CD14-positive monocyte (primary cell): ENCODE data around the gene TNFSF8. TPM values are rescaled to one million over a fixed set of nuclear protein-coding genes. Genes with fewer than 3 reads are reported as not detected.

Experiments
- DNase-seq, 3 donors: peaks; one replicate each; pipeline ENCODE4 v3.0.0-alpha.2; 2011 to 2022
- H2AFZ ChIP-seq: 2 replicates; pipeline ENCODE4 v1.6.0; 2012; ENCODE audit warnings: mild to moderate bottlenecking, low read depth, low read length, inconsistent platforms; ENCODE audit not compliant: insufficient read depth, poor library complexity, severe bottlenecking
- H3K27ac ChIP-seq, 2 donors: 1 replicate in 1 of 2; 2 replicates in 1 of 2; pipeline ENCODE4 v1.5.1; 2012 to 2013; ENCODE audit warnings: low read length in 2 of 2, control low read depth in 1 of 2, inconsistent platforms in 1 of 2, low read depth in 1 of 2, mild to moderate bottlenecking in 1 of 2
- H3K27me3 ChIP-seq, 2 donors: one replicate each; pipeline versions ENCODE4 v1.6.0 to v1.6.1; 2011 to 2013; ENCODE audit warnings: low read length in 2 of 2; ENCODE audit not compliant: control insufficient read depth in 2 of 2, insufficient read depth in 2 of 2
- H3K36me3 ChIP-seq, 2 donors: replicated peaks in 1 of 2; 1 replicate in 1 of 2; 2 replicates in 1 of 2; pipeline versions ENCODE4 v1.5.1 to v1.6.1; 2012 to 2013; ENCODE audit warnings: low read length in 2 of 2, control low read depth in 1 of 2, inconsistent platforms in 1 of 2, mild to moderate bottlenecking in 1 of 2; ENCODE audit not compliant: insufficient read depth in 2 of 2, control insufficient read depth in 1 of 2
- H3K4me1 ChIP-seq, 2 donors: 1 replicate in 1 of 2; 2 replicates in 1 of 2; pipeline versions ENCODE4 v1.5.1 to v1.6.1; 2012 to 2013; ENCODE audit warnings: low read length in 2 of 2, control low read depth in 1 of 2, inconsistent platforms in 1 of 2, mild to moderate bottlenecking in 1 of 2, moderate library complexity in 1 of 2; ENCODE audit not compliant: insufficient read depth in 2 of 2, control insufficient read depth in 1 of 2
- H3K4me2 ChIP-seq: replicated peaks from 2 replicates; pipeline ENCODE3; 2012; ENCODE audit warnings: low read length, moderate library complexity, mild to moderate bottlenecking; ENCODE audit not compliant: poor library complexity, severe bottlenecking; ENCODE audit errors: extremely low read depth
- H3K4me3 ChIP-seq, 3 experiments: fragments of 200-600 bp in 1 of 3; sonication (generic) in 1 of 3; replicated peaks in 1 of 3; 1 replicate in 2 of 3; 2 replicates in 1 of 3; pipeline ENCODE4 v1.5.1; 2011 to 2013; ENCODE audit warnings: low read length in 3 of 3, mild to moderate bottlenecking in 3 of 3, control low read depth in 2 of 3, low read depth in 2 of 3, inconsistent platforms in 1 of 3, moderate library complexity in 1 of 3
- H3K79me2 ChIP-seq: 2 replicates; pipeline ENCODE4 v1.6.0; 2012; ENCODE audit warnings: mild to moderate bottlenecking, control low read depth, inconsistent platforms, low read length, moderate library complexity; ENCODE audit not compliant: insufficient read depth
- H3K9ac ChIP-seq: 2 replicates; pipeline ENCODE4 v1.6.0; 2017; ENCODE audit warnings: low read length, mild to moderate bottlenecking; ENCODE audit not compliant: insufficient read depth, poor library complexity, severe bottlenecking
- H3K9me3 ChIP-seq, 2 donors: replicated peaks in 1 of 2; 1 replicate in 1 of 2; 2 replicates in 1 of 2; pipeline versions ENCODE4 v1.5.1 to v1.6.1; 2012 to 2013; ENCODE audit warnings: low read length in 2 of 2, control low read depth in 1 of 2; ENCODE audit not compliant: control insufficient read depth in 1 of 2, insufficient read depth in 1 of 2
- H4K20me1 ChIP-seq: 2 replicates; pipeline ENCODE4 v1.6.0; 2012; ENCODE audit warnings: mild to moderate bottlenecking, low read length, control low read depth, moderate library complexity; ENCODE audit not compliant: insufficient read depth
- H3K27ac Mint-ChIP-seq, 7 donors: one replicate each; pipeline ENCODE4 v1.8.0; 2020; ENCODE audit warnings: mild to moderate bottlenecking in 7 of 7, mixed read lengths in 7 of 7, moderate library complexity in 6 of 7, inconsistent platforms in 2 of 7
- H3K27me3 Mint-ChIP-seq, 3 donors: one replicate each; pipeline ENCODE4 v1.8.0; 2021 to 2022; ENCODE audit warnings: low read depth in 3 of 3, mild to moderate bottlenecking in 3 of 3, mixed read lengths in 3 of 3, moderate library complexity in 3 of 3, inconsistent platforms in 1 of 3
- H3K36me3 Mint-ChIP-seq, 2 donors: one replicate each; pipeline ENCODE4 v1.8.0; 2020; ENCODE audit warnings: mixed read lengths in 2 of 2, inconsistent platforms in 1 of 2, mild to moderate bottlenecking in 1 of 2
- H3K4me1 Mint-ChIP-seq: one replicate; pipeline ENCODE4 v1.8.0; 2020; ENCODE audit warnings: mild to moderate bottlenecking, mixed read lengths
- H3K4me3 Mint-ChIP-seq, 2 donors: one replicate each; pipeline ENCODE4 v1.8.0; 2020; ENCODE audit warnings: mild to moderate bottlenecking in 2 of 2, mixed read lengths in 2 of 2, moderate library complexity in 1 of 2
- H3K9me3 Mint-ChIP-seq, 7 donors: one replicate each; pipeline ENCODE4 v1.8.0; 2020 to 2022; ENCODE audit warnings: mixed read lengths in 7 of 7, mild to moderate bottlenecking in 6 of 7, moderate library complexity in 6 of 7, inconsistent platforms in 2 of 7
- CTCF ChIP-seq: fragments of 200-600 bp; IDR thresholded peaks from one replicate; pipeline ENCODE4 v1.8.0; 2022; ENCODE audit warnings: antibody characterized with exemption, mild to moderate bottlenecking
- WGBS: methylation state at CpG from one replicate; pipeline ENCODE4 v1.1.5; 2013; ENCODE audit warnings: missing lambda C conversion rate; ENCODE audit not compliant: insufficient coverage; 5-methylcytosine and 5-hydroxymethylcytosine counted together
- intact Hi-C, 2 donors: fragments of 100-400 bp; cut with micrococcal nuclease; formaldehyde crosslinking; loops; one replicate each; pipeline versions ENCODE4 v1.15.0 to v1.15.1; 2023
- polyA plus RNA-seq, 3 donors: library from polyadenylated mRNA; depleted of rRNA in 1 of 3; unstranded in 2 of 3; stranded (reverse) in 1 of 3; fragments of 300-500 nt in 2 of 3; fragments of >200 nt in 1 of 3; fragmentation: Illumina TruSeq in 2 of 3; gene quantifications; 1 replicate in 2 of 3; 2 replicates in 1 of 3; pipeline ENCODE4 v1.2.3, GENCODE V29; 2012 to 2021

TNFSF8 gene
- polyA plus RNA-seq, 3 donors = 27.8 to 42.9 (median 34.0) TPM

GRCh38 chr9:114914139-114914538, 16.3 kb downstream of the TNFSF8 start:
- H3K9ac ChIP-seq = no peak overlapping the region
- Mint-ChIP-seq H3K27ac (peak overlapping the region in 1 of 7 donors; percentile 42), H3K36me3 (peaks cover 84 to 89% of the 10 kb centered on the region in 2 donors), H3K4me3 (no peak overlapping the region), H3K27me3 (peaks cover 0 to 2% (median 0%) of the 10 kb centered on the region in 3 donors), H3K4me1 (peaks cover 28% of the 10 kb centered on the region), H3K9me3 (no peaks in the 10 kb centered on the region)
- no peaks in the 10 kb centered on the region for H3K9me3 ChIP-seq
- H3K27me3 ChIP-seq = no peaks in the 10 kb centered on the region
- H4K20me1 ChIP-seq = peaks cover 99% of the 10 kb centered on the region
- no peak for DNase-seq
- WGBS = no CpG with 5 or more reads among the region's 1 CpG
- peaks cover 8% of the 10 kb centered on the region for H3K79me2 ChIP-seq
- intact Hi-C loops = loop anchor here in 1 of 2 donors (10.0 kb wide), 2 partner anchors 101 to 179 kb away; no protein-coding TSS in a partner anchor
- TF ChIP-seq CTCF = no peak
- H3K36me3 ChIP-seq = peaks cover 49 to 99% of the 10 kb centered on the region in 2 donors
- H2AFZ ChIP-seq = no peak overlapping the region
- H3K4me1 ChIP-seq = peaks cover 0 to 7% of the 10 kb centered on the region in 2 donors
- H3K4me3 ChIP-seq = no peak overlapping the region
- H3K4me2 ChIP-seq = no peak overlapping the region
- no peak overlapping the region for H3K27ac ChIP-seq

- H3K9me3 ChIP-seq = no peaks in the 10 kb centered on the region
- H3K27ac ChIP-seq = no peak overlapping the region
- H3K27me3 Mint-ChIP-seq = peaks cover 0 to 2% (median 0%) of the 10 kb centered on the region in 3 donors
- peaks cover 33% of the 10 kb centered on the region for H3K4me1 Mint-ChIP-seq
- no peak overlapping the region for H3K4me2 ChIP-seq
- no peaks in the 10 kb centered on the region for H3K9me3 Mint-ChIP-seq
- peaks cover 86 to 90% of the 10 kb centered on the region in 2 donors for H3K36me3 Mint-ChIP-seq
- WGBS = 100% methylated on average over 1 of the region's 4 CpGs
- peaks cover 54 to 100% of the 10 kb centered on the region in 2 donors for H3K36me3 ChIP-seq
- intact Hi-C loops = loop anchor here in 1 of 2 donors (10.0 kb wide), 2 partner anchors 101 to 179 kb away; no protein-coding TSS in a partner anchor
- H3K27me3 ChIP-seq = no peaks in the 10 kb centered on the region
- no peak overlapping the region for H2AFZ ChIP-seq
- H3K79me2 ChIP-seq = peaks cover 6% of the 10 kb centered on the region
- H3K4me3 Mint-ChIP-seq = no peak overlapping the region
- no peak for TF ChIP-seq CTCF
- H3K27ac Mint-ChIP-seq = peak overlapping the region in 2 of 7 donors; percentile 21 to 63
- no peak overlapping the region for H3K4me3 ChIP-seq
- no peak for DNase-seq
- peaks cover 99% of the 10 kb centered on the region for H4K20me1 ChIP-seq
- H3K4me1 ChIP-seq = peaks cover 0 to 7% of the 10 kb centered on the region in 2 donors
- H3K9ac ChIP-seq = no peak overlapping the region
Observed at GRCh38 chr9:114913656-114914055, 16.7 kb downstream of the TNFSF8 start.
